Peyer's patch (tissue), 4 donors: ENCODE data around the gene HLA-DQB1. TPM values are rescaled to one million over a fixed set of nuclear protein-coding genes. Genes with fewer than 3 reads are reported as not detected.
"Not testable (repeated sequence)": the region's sequence is repeated elsewhere in the genome, so short reads cannot be mapped to it uniquely, and the experiment has no call there.

Experiments used
- DNase-seq, 3 donors: peaks; one replicate each; pipeline ENCODE4 v3.0.0-alpha.2; 2017 to 2019
- H3K27ac ChIP-seq, 4 donors: fragments of 200-600 bp; sonication (generic); one replicate each; pipeline ENCODE4 v1.5.1; 2016 to 2019
- H3K27me3 ChIP-seq, 2 donors: fragments of 200-600 bp; sonication (generic); one replicate each; pipeline ENCODE4 v1.5.1; 2019
- H3K36me3 ChIP-seq, 3 donors: fragments of 200-600 bp; sonication (generic); one replicate each; pipeline ENCODE4 v1.5.1; 2016 to 2019
- H3K4me1 ChIP-seq, 4 donors: fragments of 200-600 bp; sonication (generic); one replicate each; pipeline ENCODE4 v1.5.1; 2016 to 2019
- H3K4me3 ChIP-seq, 4 donors: fragments of 200-600 bp; sonication (generic); 1 replicate in 3 of 4; 2 replicates in 1 of 4; pipeline ENCODE4 v1.5.1; 2016 to 2019; ENCODE audit warnings: mild to moderate bottlenecking in 1 of 4
- H3K9me3 ChIP-seq, 4 donors: fragments of 200-600 bp; sonication (generic); one replicate each; pipeline ENCODE4 v1.5.1; 2016 to 2019; ENCODE audit warnings: mild to moderate bottlenecking in 1 of 4
- CTCF ChIP-seq, 6 experiments: fragments of 450-650 bp in 4 of 6; fragments of 200-600 bp in 2 of 6; sonication (generic) in 1 of 6; IDR thresholded peaks; one replicate each; pipeline ENCODE4 v1.5.1; 2017 to 2019; ENCODE audit warnings: antibody characterized with exemption in 6 of 6, mild to moderate bottlenecking in 3 of 6, moderate library complexity in 1 of 6
- POLR2A ChIP-seq, 2 donors: fragments of 450-650 bp; IDR thresholded peaks; one replicate each; pipeline ENCODE4 v1.5.1; 2017; ENCODE audit warnings: antibody characterized with exemption in 2 of 2, mild to moderate bottlenecking in 2 of 2, moderate library complexity in 2 of 2
- total RNA-seq, 4 donors: library from RNA; depleted of rRNA; stranded (reverse); fragments of >200 nt; gene quantifications; one replicate each; pipeline ENCODE4 v1.1.0, GENCODE V29; 2016

HLA-DQB1 gene
- total RNA-seq, 4 donors from 2014 or later, result 7.6 to 18.2 TPM; not detected in 2

- H3K27me3 ChIP-seq, result no peaks in the 10 kb centered on the region
- DNase-seq, result no peak
- TF ChIP-seq CTCF (IDR thresholded peaks at IDR 0.05), result no peak
- no peak for TF ChIP-seq POLR2A (IDR thresholded peaks at IDR 0.05)
- H3K27ac ChIP-seq, result no peak overlapping the region
- no peaks in the 10 kb centered on the region for H3K36me3 ChIP-seq
- no peak overlapping the region for H3K4me3 ChIP-seq
- no peaks in the 10 kb centered on the region for H3K9me3 ChIP-seq
- no peaks in the 10 kb centered on the region for H3K4me1 ChIP-seq
These were observed 23.7 kb downstream of the HLA-DQB1 start for GRCh38 chr6:32642720-32643106.

DNA sequence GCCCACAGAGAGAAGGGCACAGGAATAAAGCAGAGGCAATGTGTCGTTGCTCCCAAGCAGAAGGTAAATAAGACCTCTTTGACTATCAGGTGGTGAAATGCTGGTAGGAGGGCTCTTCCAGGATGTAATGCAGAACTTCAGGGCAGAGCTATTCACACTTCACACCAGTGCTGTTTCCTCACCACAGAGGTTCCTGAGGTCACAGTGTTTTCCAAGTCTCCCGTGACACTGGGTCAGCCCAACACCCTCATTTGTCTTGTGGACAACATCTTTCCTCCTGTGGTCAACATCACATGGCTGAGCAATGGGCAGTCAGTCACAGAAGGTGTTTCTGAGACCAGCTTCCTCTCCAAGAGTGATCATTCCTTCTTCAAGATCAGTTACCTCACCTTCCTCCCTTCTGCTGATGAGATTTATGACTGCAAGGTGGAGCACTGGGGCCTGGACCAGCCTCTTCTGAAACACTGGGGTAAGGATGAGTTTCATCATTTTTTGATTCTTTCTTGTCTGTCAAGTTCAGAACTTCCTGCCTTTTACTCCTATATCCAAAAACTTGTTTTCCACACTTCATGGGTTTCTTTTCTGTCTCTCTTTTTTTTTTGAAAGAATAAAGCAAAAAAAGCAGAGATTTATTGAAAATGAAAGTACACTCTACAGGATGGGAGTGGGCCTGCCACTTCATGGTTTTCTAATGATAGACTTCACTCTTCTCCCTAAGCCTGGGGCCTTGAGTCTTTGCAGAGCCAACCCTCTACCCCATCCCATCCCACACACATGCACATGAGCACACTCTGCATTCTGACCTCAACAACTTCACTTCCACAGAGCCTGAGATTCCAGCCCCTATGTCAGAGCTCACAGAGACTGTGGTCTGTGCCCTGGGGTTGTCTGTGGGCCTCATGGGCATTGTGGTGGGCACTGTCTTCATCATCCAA lies 24.4 kb downstream of the HLA-DQB1 start:
- not testable (repeated sequence) for H3K27ac ChIP-seq, H3K4me3 ChIP-seq, H3K9me3 ChIP-seq, H3K36me3 ChIP-seq, H3K27me3 ChIP-seq, H3K4me1 ChIP-seq, DNase-seq

DNA sequence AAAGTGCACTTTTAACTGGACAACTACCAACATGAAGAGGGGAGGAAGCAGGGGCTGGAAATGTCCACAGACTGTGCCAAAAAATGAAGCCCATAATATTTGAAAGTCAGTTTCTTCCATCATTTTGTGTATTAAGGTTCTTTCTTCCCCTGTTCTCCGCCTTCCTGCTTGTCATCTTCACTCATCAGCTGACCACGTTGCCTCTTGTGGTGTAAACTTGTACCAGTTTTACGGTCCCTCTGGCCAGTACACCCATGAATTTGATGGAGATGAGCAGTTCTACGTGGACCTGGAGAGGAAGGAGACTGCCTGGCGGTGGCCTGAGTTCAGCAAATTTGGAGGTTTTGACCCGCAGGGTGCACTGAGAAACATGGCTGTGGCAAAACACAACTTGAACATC lies 25.3 kb downstream of the HLA-DQB1 start:
- Histone ChIP-seq H3K4me1 (no peaks in the 10 kb centered on the region), H3K4me3 (no peak overlapping the region), H3K9me3 (no peaks in the 10 kb centered on the region), H3K27me3 (no peaks in the 10 kb centered on the region), H3K27ac (no peak overlapping the region), H3K36me3 (no peaks in the 10 kb centered on the region)
- no peak for TF ChIP-seq POLR2A (IDR thresholded peaks at IDR 0.05)
- TF ChIP-seq CTCF (IDR thresholded peaks at IDR 0.05), result no peak
- no peak for DNase-seq

DNA sequence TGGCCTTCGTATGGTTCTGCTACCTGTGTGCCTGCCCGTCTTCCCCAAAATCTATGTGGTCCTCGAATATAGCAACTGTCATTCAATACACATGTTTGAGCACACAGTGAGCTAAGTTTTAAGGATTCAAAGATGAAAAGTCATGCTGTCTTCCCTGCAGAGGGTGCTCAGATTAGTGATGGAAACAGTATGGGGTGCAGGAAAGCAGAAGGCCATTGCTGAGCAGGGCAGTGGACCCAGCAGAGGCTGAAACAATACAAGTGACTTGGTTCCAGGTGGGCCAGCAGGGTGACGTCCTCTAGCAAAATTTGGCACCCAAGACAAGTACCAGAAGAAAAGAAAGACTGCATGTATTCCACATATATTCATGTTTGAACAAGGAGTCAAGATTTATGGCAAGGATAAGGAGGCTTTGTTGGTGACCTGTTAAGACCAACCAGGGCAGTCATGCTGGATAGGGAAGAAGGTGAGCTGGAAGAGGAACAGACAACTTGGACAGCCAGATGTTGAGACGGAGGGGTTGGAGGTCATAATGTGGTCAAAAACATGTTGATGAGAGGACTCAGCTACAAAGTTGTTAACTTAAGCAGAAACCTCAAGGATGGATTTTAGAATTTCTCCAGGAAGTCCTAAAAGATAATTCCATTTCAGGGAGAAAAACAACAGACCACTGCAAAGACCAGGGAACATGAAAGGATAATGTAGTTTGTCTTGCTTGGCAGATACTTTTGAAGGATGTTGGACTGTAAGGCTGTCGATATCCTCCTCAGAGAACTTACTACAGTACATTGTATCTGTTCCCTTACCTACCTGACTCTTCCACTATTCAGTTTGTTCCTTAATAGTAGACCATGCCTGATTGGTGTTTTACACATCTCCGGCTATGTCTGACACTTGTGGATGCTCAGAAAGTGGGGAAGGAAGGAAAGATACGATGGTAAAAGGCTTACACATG lies 26.7 kb downstream of the HLA-DQB1 start:
- Histone ChIP-seq H3K4me1 (no peaks in the 10 kb centered on the region), H3K36me3 (no peaks in the 10 kb centered on the region), H3K27me3 (no peaks in the 10 kb centered on the region), H3K27ac (peak overlapping the region in 1 of 4 donors; percentile 72), H3K9me3 (no peaks in the 10 kb centered on the region), H3K4me3 (peak overlapping the region in 1 of 4 donors; percentile 35)
- no peak for DNase-seq
- TF ChIP-seq POLR2A (IDR thresholded peaks at IDR 0.05), result no peak
- no peak for TF ChIP-seq CTCF (IDR thresholded peaks at IDR 0.05)

DNA sequence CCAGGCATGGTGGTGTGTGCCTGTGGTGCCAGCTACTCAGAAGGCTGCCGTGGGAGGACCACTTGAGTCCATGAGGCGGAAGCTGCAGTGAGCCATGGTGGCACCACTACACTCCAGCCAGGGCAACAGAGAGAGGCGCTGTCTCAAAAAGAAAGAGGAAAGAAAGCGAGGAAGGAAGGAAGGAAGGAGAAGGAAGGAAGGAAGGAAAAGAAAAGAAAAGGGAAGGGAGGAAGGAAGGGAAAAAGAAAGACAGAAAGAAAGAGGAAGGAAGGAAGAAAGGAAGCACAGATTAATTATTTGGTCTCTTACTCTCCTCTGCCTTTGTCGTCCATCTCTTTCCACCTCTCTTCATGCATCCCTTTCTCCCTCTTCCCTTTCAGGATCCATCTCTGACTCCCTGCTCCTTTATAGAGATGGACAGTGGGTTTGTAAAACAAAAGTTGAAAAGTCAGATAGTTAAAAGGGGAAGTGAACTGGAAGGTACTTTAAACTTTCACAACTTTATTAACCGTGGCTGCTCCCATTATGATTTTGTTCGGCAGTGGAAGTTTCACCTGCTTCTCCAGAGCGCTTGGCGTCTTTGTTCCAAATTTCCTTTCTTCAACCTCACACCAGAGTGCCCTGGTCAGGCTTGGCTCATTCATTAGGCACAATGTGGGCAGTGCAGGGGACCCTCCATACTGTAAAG lies 27.8 kb downstream of the HLA-DQB1 start:
- Histone ChIP-seq H3K9me3 (no peaks in the 10 kb centered on the region), H3K27me3 (no peaks in the 10 kb centered on the region), H3K4me1 (no peaks in the 10 kb centered on the region), H3K27ac (peak overlapping the region in 1 of 4 donors; percentile 72), H3K4me3 (peak overlapping the region in 1 of 4 donors; percentile 35), H3K36me3 (no peaks in the 10 kb centered on the region)
- TF ChIP-seq CTCF (IDR thresholded peaks at IDR 0.05) (no peak), POLR2A (IDR thresholded peaks at IDR 0.05) (no peak)
- no peak for DNase-seq
